Choroid plexus epithelial cell (primary cell): ENCODE measurements around the gene VPS13D.

ENCODE experiments used
- DNase-seq: peaks from one replicate; pipeline ENCODE4 v3.0.0-alpha.2; 2010; ENCODE audit warnings: low read depth
- H3K4me3 ChIP-seq: 2 replicates; pipeline ENCODE4 v1.5.1; 2011; ENCODE audit warnings: low read depth, mild to moderate bottlenecking, control low read depth, low read length, moderate library complexity
- TF ChIP-seq, protein P1 (sequence below): conservative IDR thresholded peaks from 2 replicates; pipeline ENCODE4 v1.5.1; 2011; ENCODE audit warnings: low read depth, mild to moderate bottlenecking, control low read depth, inconsistent platforms, low read length, moderate library complexity

The VPS13D gene

DNA sequence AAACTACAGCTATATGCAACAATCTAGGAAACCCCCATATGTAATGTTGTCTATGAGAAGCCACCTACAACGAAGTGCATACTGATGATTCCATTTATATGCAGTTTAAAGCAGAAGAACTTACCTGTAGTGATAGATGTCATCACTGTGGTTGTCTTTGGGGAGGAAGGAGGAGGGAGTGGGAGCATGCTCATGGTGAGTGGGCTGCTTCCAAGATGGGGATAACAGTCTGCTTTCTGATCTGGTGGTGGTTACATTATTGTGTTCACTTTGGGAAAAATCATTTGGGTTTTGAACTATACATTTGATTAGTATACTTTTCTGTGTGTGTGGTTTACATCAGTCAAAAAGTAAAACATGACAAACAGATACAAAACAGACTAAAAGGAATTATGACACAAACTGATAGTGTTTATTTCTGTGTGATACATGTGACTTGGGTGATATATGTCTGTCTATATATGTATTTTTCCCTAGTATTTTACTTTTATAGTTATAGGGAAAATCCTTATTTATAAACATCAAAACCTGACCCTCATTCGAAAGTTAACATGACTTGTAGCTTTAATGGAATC is 184.7 kb downstream of the VPS13D start:
- H3K4me3 ChIP-seq, result no peak overlapping the region
- TF ChIP-seq, protein P1, sequence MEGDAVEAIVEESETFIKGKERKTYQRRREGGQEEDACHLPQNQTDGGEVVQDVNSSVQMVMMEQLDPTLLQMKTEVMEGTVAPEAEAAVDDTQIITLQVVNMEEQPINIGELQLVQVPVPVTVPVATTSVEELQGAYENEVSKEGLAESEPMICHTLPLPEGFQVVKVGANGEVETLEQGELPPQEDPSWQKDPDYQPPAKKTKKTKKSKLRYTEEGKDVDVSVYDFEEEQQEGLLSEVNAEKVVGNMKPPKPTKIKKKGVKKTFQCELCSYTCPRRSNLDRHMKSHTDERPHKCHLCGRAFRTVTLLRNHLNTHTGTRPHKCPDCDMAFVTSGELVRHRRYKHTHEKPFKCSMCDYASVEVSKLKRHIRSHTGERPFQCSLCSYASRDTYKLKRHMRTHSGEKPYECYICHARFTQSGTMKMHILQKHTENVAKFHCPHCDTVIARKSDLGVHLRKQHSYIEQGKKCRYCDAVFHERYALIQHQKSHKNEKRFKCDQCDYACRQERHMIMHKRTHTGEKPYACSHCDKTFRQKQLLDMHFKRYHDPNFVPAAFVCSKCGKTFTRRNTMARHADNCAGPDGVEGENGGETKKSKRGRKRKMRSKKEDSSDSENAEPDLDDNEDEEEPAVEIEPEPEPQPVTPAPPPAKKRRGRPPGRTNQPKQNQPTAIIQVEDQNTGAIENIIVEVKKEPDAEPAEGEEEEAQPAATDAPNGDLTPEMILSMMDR, result no peak
- DNase-seq, result no peak

DNA sequence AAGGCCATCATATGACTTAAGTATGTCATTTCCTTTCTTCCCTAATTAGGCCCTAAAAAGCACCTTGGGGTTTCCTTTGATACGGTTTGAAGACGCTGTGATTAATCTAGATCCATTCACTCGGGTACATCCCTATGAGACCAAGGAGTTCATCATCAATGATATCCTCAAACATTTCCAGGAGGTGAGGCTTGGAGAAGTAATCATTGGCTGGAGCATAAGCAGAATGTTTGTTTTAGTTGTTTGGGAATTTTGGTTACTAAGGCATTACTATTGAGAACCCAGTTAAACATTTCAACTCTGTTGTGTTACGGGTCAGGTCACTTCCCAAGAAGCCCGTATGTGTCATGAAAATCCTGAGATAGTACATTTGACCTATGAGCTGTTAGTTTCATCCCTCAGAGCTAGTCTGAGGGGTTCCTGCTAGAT is 185.2 kb downstream of the VPS13D start:
- TF ChIP-seq, protein P1, result no peak
- H3K4me3 ChIP-seq, result no peak overlapping the region
- DNase-seq, result peak; percentile 60

DNA sequence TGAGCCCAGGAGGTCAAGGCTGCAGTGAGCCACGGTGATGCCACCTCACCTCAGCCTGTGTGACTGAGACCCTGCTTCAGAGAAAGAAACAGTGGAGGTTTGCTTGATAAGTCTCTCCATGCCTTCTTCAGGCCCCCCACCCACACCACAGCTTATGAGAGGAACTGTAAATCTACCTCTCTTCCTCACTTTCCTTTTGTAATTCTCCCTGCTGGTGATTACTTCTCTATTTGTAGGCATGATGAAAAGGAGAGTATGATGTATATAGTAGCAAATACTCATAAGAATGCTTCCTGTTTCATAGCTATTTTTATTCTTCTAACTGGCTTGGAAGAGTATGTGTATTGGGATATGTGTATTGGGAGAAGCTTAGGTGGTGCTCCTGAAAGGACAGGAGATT is 186.3 kb downstream of the VPS13D start:
- TF ChIP-seq, protein P1, result no peak

DNA sequence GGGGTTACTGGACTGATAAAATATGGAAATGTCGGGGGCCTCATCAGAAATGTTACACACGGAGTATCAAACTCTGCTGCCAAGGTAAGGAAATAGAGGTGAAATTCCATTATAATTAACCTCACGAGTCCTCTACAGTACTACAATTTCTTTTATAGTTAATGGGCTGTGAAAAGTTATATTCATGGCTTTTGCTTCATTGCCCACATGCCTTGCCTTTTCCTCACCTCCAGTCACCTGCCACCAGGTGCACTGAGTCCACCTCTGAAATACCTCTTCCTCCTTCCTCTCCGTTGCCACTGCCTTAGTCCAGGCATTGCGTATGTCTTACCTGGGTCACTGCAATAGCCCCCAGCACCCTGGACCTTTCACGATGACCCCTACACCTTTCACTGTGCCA is 186.9 kb downstream of the VPS13D start:
- no peak overlapping the region for H3K4me3 ChIP-seq
- DNase-seq, result no peak
- TF ChIP-seq, protein P1, result no peak

More for the DNA sequence above, 186.3 kb downstream of the VPS13D start:
- DNase-seq, result no peak
- H3K4me3 ChIP-seq, result no peak overlapping the region

DNA sequence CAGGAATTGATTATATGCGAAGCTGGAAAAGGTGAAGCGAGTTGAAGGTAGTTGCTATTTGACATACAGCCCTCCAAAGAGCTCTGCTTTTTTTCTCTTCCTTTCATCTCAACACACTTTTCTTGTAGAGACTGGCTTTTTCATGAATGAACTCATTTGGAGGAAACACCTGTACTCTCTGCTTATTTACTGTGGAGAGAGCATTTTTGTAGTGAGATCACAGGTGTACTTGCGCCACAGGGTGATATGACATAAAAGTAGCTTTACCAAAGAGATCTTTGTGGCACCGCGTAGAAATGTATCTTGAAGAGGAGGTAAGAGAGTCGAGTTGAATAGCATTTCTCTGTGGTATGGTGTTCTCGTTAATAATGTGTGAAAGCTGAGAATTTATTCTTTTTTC is 187.6 kb downstream of the VPS13D start:
- no peak for DNase-seq
- TF ChIP-seq, protein P1, result no peak
- no peak overlapping the region for H3K4me3 ChIP-seq

DNA sequence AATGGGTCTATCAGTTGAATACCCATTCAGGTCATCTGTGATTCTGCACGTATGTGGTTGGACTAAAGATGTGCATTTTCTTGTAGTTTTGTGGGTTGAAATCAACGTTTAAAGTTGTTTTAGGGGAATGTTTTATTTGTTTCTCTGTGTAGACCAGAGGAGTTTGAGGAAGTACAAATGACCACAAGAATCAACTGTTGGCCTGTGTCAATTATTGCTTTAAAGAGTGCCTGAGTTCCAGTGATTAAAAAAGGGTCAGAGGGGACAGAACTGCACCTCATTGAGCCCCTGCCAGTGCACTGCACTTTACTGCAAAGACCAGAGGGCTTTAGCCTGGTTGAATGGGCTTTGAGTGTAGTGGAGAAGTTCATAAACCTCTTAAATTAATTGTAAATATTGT is 190.3 kb downstream of the VPS13D start:
- H3K4me3 ChIP-seq, result no peak overlapping the region
- no peak for DNase-seq
- TF ChIP-seq, protein P1, result no peak

DNA sequence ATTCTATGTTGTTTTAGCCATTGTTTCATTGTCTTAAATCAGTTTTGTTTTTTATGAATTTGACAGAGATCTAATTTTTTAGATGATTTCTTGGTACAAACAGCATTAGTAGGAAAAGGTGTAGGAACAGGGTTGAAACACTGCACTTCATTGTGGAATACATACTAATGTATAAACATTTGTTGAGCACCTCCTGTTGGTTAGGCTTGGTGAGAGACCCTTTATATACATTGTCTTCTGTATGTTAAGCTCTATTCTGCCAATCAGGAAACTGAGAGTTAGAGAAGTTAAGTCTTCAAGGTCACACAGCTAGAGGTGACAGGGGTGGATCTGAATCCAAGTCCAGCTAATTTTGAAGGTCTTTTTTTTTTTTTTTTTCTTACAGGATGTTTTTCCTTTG is 192.7 kb downstream of the VPS13D start:
- no peak overlapping the region for H3K4me3 ChIP-seq
- TF ChIP-seq, protein P1, result no peak
- DNase-seq, result no peak
